HUES48 (cell line): ENCODE data around the gene PPP3CA.

Experiments
- H3K27ac ChIP-seq: one replicate; pipeline ENCODE4 v1.7.0; 2013; ENCODE audit warnings: low read depth, low read length, inconsistent platforms
- H3K27me3 ChIP-seq: 2 replicates; pipeline ENCODE4 v1.6.1; 2013; ENCODE audit warnings: mild to moderate bottlenecking, low read length; ENCODE audit not compliant: control insufficient read depth, insufficient read depth
- H3K36me3 ChIP-seq: 2 replicates; pipeline ENCODE4 v1.6.1; 2013; ENCODE audit warnings: low read length; ENCODE audit not compliant: control insufficient read depth, insufficient read depth
- H3K4me1 ChIP-seq: 2 replicates; pipeline ENCODE4 v1.6.1; 2013; ENCODE audit warnings: mild to moderate bottlenecking, low read length; ENCODE audit not compliant: control insufficient read depth, insufficient read depth
- H3K4me3 ChIP-seq: 2 replicates; pipeline ENCODE4 v1.5.1; 2013; ENCODE audit warnings: mild to moderate bottlenecking, low read depth, low read length
- H3K9ac ChIP-seq: 2 replicates; pipeline ENCODE4 v1.6.1; 2013; ENCODE audit warnings: mild to moderate bottlenecking, low read depth, low read length, moderate library complexity
- H3K9me3 ChIP-seq: 2 replicates; pipeline ENCODE4 v1.6.1; 2013; ENCODE audit warnings: low read length; ENCODE audit not compliant: control insufficient read depth, insufficient read depth

Gene PPP3CA

GRCh38 chr4:101125045-101125942 is 222.0 kb downstream of the PPP3CA start:
- H3K27me3 ChIP-seq: no peaks in the 10 kb centered on the region
- H3K36me3 ChIP-seq: no peaks in the 10 kb centered on the region
- H3K9me3 ChIP-seq: no peaks in the 10 kb centered on the region
- H3K9ac ChIP-seq: no peak overlapping the region
- no peak overlapping the region for H3K27ac ChIP-seq
- H3K4me1 ChIP-seq: no peaks in the 10 kb centered on the region
- H3K4me3 ChIP-seq: no peak overlapping the region

DNA sequence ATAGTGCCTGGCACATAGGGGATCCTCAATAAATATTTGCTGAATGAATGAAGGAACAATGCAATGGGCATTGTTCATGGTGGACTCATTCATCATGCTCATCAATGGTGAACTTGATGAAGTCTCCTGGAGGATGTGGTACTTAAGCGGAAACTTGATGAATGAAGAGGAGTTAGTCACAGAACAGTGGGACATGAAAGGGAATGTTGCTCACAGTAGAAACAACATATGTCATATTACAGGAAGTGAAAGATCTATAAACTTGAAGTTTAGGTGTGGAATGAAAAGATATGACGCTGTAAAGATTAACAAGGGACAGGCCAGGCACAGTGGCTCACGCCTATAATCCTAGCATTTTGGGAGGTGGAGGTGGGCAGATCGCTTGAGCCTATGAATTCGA is 224.1 kb downstream of the PPP3CA start:
- peaks cover 8% of the 10 kb centered on the region; the same call in 1 of the 2 replicates for H3K4me1 ChIP-seq
- H3K9me3 ChIP-seq: no peaks in the 10 kb centered on the region
- H3K36me3 ChIP-seq: no peaks in the 10 kb centered on the region
- no peak overlapping the region for H3K4me3 ChIP-seq
- H3K9ac ChIP-seq: no peak overlapping the region
- H3K27me3 ChIP-seq: no peaks in the 10 kb centered on the region
- H3K27ac ChIP-seq: no peak overlapping the region

DNA sequence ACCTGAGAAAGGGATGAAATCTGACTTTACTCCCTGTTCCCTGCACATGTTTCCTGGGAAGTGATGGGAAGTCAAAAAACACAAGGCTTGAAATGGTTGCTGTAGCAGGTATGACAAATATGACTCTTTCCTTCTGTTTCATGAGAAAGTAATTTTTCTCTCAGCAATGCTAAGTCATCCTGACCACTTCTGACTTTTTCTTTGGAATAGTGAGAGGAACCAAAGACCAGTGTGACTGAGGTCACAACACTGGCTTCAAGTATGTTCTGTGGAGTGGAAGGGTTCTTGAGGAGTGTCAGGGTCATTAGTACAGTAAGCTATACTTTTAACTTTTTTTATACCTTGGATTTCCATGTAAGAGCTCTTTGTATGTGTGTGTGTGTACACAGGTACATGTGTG is 225.3 kb downstream of the PPP3CA start:
- Histone ChIP-seq H3K9me3 (no peaks in the 10 kb centered on the region), H3K4me1 (peaks cover 8% of the 10 kb centered on the region; the same call in 1 of the 2 replicates), H3K27ac (no peak overlapping the region), H3K4me3 (no peak overlapping the region), H3K9ac (no peak overlapping the region), H3K27me3 (no peaks in the 10 kb centered on the region), H3K36me3 (no peaks in the 10 kb centered on the region)

- no peak overlapping the region for H3K27ac ChIP-seq
- no peaks in the 10 kb centered on the region for H3K36me3 ChIP-seq
- H3K9me3 ChIP-seq: no peaks in the 10 kb centered on the region
- H3K27me3 ChIP-seq: no peaks in the 10 kb centered on the region
- peaks cover 21% of the 10 kb centered on the region; the same call in 1 of the 2 replicates for H3K4me1 ChIP-seq
- no peak overlapping the region for H3K4me3 ChIP-seq
- no peak overlapping the region for H3K9ac ChIP-seq
Measured at GRCh38 chr4:101119141-101119540, 228.2 kb downstream of the PPP3CA start.

DNA sequence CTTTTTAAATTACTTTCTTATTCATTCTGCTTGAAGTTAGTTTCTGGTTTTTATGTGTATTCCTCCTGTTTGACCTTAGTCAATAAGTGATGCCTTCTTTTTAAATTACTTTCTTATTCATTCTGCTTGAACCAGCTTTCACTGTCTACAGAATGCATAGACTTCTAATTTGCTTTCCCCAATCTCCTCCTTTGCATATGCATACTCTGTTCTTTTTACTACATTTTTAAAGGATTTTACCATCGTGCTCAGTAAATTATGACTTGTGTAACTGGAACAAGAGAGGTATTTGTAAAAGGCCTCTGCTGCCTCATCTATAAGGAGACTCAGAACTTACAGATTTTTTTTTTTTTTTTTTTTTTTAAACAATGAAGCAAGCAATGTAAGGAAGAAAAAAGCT is 228.7 kb downstream of the PPP3CA start:
- H3K27me3 ChIP-seq: no peaks in the 10 kb centered on the region
- H3K9ac ChIP-seq: no peak overlapping the region
- no peak overlapping the region for H3K4me3 ChIP-seq
- peaks cover 21% of the 10 kb centered on the region; the same call in 1 of the 2 replicates for H3K4me1 ChIP-seq
- H3K27ac ChIP-seq: no peak overlapping the region
- H3K9me3 ChIP-seq: no peaks in the 10 kb centered on the region
- no peaks in the 10 kb centered on the region for H3K36me3 ChIP-seq

- Histone ChIP-seq H3K9ac (no peak overlapping the region), H3K4me3 (no peak overlapping the region), H3K4me1 (peaks cover 21% of the 10 kb centered on the region; the same call in 1 of the 2 replicates), H3K36me3 (no peaks in the 10 kb centered on the region), H3K9me3 (no peaks in the 10 kb centered on the region), H3K27me3 (no peaks in the 10 kb centered on the region), H3K27ac (no peak overlapping the region)
Measured at GRCh38 chr4:101115887-101116286, 231.4 kb downstream of the PPP3CA start.

DNA sequence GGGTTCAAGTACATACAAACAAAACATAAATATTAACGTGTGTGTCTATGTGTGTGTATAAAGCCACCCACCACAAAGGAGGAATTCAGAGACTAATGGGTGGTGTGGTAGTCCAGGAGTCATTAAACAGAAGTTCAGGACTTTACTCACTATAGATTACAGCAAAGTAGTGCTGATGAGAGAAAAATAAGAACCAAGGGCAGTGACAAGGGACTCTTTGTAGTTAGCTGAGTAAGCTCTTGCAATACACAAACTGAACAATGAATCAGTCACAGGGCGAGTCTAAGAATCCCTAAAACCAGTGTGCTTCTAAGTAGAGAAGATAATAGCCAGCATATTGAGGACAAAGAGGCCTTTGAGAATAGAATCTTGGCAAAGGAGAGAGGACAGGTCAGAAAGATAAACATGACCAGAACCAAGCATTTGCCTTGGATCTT is 232.4 kb downstream of the PPP3CA start:
- Histone ChIP-seq H3K4me3 (no peak overlapping the region), H3K4me1 (peaks cover 21% of the 10 kb centered on the region; the same call in 1 of the 2 replicates), H3K9ac (no peak overlapping the region), H3K27me3 (no peaks in the 10 kb centered on the region), H3K27ac (peak overlapping the region; percentile 49), H3K9me3 (no peaks in the 10 kb centered on the region), H3K36me3 (no peaks in the 10 kb centered on the region)

GRCh38 chr4:101104312-101105052 is 242.8 kb downstream of the PPP3CA start:
- Histone ChIP-seq H3K27me3 (no peaks in the 10 kb centered on the region), H3K9me3 (no peaks in the 10 kb centered on the region), H3K9ac (no peak overlapping the region), H3K4me3 (no peak overlapping the region), H3K36me3 (no peaks in the 10 kb centered on the region), H3K27ac (no peak overlapping the region), H3K4me1 (peaks cover 23% of the 10 kb centered on the region)

GRCh38 chr4:101103381-101104142 is 243.8 kb downstream of the PPP3CA start:
- Histone ChIP-seq H3K9ac (no peak overlapping the region), H3K36me3 (no peaks in the 10 kb centered on the region), H3K27me3 (no peaks in the 10 kb centered on the region), H3K4me3 (no peak overlapping the region), H3K9me3 (no peaks in the 10 kb centered on the region), H3K4me1 (peaks cover 23% of the 10 kb centered on the region), H3K27ac (peak overlapping the region; percentile 44)

DNA sequence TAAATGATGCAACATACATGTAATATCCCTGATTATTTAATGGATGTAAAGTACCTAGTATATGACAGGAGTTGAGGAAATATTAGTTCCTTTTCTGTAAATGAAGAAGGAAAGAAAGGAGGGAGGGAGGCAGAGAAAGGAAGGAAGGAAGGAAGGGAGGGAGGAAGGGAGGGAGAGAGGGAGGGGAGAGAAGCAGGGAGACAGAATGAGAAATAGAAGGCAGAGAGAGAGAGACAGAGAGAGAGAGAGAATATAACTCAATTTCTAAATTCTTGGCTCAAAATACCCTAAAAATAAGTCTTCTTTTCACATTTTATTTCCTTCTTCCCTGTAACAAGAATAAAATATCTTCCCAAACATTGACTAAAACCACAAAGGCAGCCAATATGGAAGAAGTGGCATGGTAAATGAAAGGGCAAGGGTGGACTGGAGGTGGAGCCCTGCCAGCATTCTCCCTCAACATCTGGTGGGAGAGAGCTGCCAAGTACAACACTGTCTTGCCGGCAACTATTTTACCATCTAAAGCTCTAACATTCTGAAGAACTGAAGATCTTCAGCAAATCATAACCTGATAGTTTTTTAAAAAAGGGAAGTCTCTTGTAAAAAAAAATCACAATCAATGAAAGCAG is 245.1 kb downstream of the PPP3CA start:
- Histone ChIP-seq H3K4me1 (peaks cover 23% of the 10 kb centered on the region), H3K27me3 (no peaks in the 10 kb centered on the region), H3K4me3 (no peak overlapping the region), H3K9ac (no peak overlapping the region), H3K9me3 (no peaks in the 10 kb centered on the region), H3K36me3 (peaks cover 4% of the 10 kb centered on the region; the same call in 1 of the 2 replicates), H3K27ac (peak overlapping the region; percentile 43)
